HG02763 (cell line): Measurements from ENCODE around the gene IKBKE.

ENCODE experiments used
- ATAC-seq: cut with Tn5 transposase; IDR thresholded peaks from one replicate; pipeline ENCODE4 v1.9.1; 2021; ENCODE audit warnings: mild to moderate bottlenecking, moderate library complexity; ENCODE audit not compliant: unreplicated experiment

The IKBKE gene

DNA sequence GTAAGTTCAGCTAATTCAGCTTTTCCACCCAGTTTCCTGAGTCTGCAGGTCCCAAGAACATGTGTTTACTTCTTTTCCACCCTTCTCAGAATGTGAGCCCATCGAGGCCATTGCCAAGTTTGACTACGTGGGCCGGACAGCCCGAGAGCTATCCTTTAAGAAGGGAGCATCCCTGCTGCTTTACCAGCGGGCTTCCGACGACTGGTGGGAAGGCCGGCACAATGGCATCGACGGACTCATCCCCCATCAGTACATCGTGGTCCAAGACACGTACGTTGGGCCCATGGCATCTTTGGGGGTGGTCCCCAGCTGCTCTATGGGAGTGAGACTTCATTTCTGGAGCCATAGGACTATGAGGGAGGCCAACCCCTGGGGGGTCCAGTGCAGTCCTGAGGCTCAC, 17.2 kb upstream of the IKBKE start:
- no peak for ATAC-seq

DNA sequence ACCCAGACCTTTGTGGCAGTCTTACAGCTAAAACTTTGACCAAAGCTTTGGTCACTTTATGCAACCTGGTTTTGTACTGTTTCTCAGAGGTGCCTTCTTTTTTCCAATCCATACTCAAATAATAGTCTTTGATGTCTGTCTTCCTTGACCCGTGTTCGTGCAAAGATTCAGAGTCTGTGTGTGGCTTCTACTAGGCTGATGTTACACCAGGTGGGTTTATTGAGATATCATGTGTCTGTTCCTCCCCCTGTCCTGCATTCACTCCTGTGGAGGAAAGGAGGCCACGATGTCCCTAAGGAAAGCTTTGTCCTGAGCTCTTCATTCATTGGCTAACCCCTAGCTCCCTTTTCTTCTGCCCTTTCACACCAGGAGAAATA, 15.0 kb upstream of the IKBKE start:
- ATAC-seq = no peak

DNA sequence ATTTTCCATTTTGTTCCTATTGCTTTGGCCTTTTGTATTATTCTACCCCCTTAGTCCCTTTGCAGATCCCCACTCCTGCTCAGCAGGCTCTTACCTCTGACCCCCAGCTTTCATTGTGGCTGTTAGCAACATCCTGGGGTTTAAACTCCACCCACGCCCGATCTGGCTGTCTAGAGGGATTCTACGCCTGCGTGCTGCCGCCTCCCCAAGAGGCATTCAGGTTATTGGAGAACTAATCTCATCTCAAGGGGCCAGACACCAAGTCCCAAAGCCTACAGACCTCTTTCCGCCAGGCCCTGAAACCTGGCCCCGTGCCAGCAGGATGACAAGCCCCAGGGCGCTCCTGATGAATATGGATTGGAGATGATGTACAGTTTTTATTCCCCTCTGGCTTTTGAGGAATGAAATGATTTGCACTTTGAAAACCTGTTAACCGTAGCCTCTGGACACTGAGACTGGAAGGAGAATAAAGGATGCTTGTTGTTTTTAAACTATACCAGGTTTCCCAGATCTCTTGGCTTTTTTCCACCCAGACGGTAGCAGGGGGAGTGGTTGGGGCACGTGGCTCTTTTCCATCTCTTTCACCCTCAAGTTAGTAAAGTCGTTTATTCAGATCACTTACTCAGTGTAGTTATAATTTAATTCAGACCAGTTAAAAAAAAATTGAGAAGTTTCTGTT, 14.5 kb upstream of the IKBKE start:
- ATAC-seq = no peak

DNA sequence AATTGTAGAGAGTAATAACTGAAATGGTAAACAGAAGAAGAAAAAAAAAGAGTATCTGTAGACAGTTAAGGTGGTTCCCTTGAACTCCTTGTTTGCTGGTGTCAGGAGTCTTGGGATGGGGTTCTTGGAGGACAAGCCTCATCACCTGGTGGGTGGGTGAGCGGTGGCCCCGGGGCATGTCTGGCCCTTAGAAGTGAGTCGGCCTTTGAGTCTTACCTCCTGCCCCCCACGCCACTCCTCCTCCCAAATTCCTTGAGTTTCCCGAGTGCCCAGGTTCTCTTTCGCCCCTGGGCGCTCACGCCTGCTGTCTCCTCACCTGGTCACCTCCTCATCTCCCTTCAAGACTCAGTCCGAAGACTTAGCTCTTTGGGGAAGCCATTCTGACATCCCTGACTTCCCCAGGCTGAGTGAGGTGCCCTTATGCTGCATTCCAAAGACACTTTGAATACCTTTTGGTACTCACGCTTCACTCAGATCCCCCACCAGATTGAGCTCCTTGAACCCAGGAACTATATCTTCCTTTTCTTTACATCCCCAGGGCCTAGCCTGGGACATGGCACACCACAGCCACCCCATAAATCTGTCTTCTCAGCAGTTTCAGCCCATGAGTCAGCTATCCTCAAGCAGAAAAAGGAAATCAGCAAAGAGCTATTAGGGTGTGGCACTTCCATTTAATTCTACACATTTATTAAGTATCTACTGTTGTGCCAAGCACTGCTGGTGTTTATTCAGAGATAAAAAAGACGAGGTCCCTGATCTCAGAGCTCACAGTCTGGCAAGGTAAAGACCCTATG, 13.5 kb upstream of the IKBKE start:
- ATAC-seq = no peak

DNA sequence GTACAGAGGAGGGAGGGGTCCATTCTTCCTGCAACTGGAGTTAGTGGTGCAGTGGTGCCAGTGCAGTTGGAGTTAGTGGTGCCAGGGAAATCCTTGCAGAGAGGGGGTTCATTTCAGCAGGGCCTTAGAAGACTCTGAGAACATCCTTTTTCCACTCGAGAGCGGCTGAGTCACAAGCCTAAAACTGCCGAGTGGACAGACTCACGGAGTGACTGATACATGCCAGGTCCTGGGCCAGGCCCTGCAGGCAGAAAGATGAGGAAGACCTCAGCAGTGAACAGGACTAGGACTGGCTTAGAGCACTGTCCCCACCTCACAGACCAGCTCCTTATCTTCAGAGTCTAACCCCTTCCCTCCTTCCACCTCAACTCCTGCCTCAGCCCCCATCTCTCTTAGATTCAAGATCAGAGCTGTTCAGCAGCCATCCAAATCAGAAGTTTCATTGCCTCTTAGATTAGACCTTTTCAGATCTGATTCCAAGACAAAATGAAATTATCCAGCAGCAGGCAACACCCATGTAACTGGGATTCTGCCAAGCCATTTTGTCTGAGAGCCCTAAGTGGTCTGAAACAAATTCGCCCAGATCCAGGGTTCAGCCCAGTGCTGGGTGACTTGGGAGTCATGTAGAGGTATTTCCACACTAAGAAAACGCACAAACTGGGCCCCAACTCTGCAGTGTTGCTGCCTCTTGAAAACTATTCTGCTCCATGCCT, 12.7 kb upstream of the IKBKE start:
- no peak for ATAC-seq

DNA sequence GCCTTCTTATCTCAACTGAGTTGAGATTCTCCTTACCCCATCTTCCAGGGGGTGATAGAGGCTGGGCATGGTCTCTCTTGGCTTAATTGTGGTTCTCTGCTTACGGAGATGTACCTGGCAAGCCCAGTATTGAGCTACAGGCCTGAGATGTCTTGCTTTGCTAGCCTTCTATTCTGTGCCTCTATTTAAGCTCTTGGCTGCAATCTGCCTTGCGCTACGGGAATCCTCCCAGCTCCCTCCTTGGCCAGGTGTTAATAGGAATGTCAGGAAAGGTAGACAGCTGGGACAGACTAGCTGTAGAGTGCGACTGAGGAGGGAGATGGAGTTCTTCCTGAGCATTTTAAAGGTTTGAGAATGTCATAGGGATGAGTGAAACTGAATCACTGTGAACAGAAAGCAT, 10.6 kb upstream of the IKBKE start:
- ATAC-seq = no peak

DNA sequence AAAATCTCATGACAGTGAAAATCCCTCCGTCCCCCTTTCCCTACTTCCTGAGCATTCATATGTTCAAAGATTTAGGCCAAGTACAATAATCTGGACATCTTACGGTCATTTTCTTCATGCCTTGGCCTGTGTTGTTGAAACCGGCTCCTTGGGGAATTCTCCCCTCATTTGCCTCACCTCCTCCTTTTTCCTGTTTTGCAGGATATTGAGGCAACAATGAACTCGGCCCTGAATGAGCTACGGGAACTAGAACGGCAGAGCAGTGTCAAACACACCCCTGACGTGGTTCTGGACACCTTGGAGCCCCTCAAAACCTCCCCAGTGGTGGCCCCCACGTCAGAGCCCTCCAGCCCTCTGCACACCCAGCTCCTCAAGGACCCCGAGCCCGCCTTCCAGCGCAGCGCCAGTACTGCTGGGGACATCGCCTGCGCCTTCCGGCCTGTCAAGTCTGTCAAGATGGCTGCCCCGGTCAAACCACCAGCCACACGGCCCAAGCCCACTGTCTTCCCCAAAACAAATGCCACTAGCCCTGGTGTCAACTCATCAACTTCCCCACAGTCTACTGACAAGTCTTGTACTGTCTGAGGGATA, 9.3 kb upstream of the IKBKE start:
- ATAC-seq = no peak

DNA sequence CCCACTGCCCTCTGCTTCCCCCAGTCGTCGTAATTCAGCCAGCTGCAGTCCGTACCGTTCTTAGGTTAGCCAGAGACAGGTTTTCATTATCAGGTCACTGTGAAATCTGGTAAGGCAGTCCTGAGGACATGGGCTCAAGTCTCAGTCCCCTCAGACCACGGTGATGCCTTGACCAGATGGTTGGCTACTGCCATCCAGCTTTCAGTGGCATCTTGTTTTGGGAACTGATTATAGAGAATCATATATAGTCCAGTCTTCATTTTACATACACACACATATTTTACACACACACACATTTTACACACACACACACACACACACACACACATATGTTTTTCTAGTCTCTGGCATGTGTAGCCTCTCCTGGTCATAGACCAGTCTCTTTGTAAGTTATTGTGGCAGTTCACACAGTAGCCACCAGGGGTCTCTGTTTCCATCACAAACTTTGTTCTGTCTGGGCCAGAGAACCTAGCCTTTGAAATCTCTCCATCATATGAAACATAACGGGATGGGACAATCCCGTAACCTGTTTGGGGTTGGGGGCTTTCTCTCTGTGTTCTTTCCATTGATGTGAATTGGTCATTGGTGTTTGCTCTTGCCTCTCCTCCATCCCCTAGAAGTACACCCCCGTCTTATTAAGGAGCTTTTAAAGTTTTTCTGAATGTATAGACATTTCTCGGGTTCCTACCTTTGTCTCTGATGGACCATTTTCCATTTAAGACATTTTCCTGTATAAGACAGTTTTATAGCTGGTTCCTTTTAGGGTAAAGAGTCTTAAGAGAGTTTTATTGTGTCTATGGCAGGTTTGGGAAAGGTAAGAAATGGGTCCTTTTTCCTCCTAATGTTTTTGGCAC, 8.4 kb upstream of the IKBKE start:
- ATAC-seq = no peak

DNA sequence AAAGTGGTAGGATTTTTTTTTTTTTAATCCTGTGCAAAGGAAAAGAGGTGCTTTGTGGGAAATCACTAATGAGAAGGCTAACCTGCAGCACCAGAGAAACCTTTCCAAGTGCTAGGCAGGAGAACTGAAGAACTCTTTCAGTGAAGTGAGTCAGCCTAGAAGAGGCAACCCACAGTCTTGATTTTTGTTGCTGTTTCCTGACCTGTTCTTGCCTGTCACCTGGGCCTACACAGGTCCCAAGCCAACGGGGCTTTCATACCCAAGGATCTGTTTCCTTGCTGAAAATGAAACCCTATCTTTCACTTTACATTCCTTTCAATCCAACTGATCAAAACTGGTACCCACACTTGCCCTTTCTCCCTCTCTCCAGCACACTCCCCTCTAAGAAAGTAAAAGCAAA, 7.1 kb upstream of the IKBKE start:
- ATAC-seq = no peak

DNA sequence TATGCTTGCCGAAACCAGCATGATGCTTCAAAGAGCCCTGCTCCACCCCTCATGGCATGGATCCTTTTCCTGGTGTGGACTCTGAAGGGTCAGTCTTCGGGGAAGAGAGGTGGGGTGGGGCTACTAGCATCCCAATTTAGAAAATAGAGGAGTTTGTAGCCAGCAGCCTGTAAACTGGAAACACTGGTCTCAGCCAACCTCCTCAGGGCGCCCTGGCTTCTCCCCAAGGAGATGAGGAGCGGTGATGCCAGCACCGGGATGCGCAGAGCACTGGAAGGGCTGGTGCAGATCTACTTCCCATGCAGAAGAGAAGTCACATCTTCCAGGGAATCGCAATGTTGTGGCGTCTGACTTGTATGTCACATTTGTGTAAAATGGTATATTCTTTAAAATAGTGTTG, 6.4 kb upstream of the IKBKE start:
- no peak for ATAC-seq

DNA sequence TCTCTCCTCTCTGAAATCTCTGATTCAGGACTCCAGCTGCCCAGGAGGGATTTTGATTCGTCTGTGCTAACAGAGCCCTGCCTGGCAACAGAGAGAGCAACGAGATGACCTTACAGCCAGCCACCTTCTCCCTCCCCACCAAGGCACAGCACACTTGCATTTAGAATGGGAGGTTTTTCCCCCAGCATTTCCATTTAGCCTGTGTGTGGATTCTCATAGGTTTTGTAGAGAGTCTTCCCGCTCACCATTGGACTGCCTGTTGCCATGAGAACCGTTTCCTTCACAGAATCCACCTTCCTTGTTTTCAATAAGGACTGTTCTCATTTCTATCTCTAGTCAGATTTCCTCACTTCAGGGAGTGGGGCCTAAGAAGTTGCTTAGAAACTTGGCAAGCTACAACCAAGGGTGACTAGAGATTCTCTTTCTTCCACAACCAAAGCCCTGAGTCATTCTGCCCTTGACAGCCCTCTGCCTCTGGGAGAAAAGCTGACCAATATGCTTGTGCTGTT, 5.8 kb upstream of the IKBKE start:
- ATAC-seq = no peak

DNA sequence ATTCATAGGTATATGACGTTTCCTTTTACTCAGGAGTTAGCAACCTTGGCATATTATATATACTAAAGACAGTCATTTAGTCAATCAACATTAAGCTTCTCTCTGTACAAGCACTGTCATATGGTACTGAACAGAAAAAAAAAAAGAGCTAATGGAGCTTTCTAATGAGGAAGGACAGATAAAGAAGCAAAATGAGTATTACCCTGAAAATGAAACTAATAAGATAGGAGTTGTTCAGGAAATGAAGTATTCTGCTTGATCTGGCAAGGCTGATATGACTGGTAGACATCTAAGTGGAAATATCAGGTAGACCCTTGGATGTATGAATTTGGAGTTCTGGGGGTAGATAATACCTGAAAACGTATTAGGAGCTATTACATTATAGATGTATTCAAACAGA, 4.3 kb upstream of the IKBKE start:
- ATAC-seq = no peak

DNA sequence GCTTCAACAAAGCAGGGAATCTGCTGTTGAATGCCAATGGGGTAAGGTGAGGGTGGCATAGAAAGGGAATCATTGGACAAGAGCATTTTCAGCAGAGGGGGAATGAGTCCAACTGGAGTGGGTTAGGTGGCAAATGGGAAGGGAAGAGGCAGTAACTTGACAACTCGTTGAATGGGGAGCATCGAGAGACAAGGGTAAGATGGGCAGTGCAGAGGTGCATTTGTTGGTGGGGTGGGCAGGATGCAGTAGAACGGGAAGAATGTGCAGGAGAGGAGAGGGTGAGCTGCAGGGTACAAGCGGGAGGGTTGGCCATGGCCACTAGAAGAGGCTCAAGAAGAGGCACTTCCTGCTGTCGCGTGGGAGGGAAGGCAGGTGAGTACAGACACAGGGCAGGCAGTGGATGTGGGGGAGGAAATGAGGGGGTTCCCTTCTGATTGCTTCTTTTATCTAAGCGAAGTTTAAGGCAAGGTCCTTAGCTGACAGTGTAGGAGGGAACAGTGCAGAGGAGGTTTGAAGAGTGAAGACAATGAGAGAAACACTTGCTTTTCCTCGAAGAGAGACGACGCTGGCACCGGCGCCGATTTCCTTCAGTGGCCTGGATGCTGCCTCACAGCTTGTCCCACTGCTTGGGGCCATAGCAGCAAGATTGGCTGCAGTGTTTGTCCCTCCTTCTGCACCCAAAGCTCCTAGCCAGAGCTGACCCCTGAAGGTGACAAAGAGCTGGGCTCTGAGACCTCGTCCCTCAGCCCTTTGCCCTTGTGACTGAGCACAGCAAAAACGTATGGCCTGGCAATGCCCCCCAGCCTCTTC, 3.2 kb upstream of the IKBKE start:
- ATAC-seq = no peak

DNA sequence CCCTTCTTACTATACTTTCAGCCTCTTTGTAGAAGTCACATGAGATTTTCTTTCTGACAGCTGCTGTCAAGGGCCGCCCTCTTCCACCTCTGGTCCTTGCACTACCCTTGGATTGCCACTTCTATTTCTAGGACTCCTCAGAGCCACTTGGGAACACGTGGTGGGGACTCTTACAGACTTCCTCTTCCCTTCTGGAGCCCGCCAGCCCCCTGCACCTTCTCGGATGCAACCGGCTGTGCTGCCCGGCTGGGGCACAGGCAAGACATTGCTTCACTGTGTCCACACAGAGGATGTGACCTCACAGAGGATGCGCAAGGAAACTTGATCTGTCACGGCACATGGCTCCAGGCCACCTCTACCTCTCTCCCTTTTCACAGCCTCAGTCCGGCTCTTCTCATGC, 2.4 kb upstream of the IKBKE start:
- no peak for ATAC-seq

DNA sequence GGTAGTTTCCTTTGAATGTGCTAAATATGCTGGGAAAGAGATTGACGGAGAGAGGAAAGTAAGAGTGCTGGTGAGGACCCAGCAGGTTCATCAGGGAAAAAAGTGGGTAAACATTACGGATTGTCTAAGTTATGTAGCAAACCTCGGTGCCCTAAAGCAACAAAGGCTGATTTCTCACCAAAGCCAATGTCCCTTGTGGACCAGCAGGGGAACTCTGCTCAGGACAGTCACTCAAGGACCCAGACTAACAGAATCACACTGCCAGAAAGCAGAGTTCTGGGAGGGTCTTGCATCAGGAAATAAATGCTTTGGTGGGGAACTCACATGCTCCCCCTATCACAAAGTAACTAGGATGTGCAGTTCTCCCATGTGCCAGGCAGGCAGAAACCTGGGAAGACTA, 1.7 kb upstream of the IKBKE start:
- no peak for ATAC-seq

DNA sequence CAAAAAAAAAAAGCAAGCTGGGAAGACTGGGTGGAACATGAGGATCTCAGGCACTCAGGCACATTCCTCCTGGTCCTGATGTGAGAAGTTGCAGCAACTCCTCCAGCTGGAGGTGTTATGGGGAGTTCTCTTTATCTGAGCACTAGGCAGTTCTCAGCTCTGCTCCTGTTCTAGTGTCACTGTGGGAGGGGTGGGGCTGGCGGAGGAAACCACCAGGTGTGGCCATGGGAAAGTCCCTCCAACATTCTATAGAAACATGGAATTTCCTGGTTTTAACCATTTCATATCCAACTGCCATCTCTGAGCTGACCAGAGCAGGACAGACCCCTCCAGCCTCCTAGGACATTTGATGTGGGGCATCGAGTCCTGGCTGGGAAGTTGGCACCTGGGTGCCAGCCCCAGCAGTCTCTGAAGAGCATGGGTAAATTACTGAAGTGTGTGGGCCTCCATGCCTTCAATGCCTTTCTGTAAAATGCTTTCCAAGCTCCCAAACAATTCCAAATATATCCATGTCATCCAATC, 804 bp upstream of the IKBKE start:
- ATAC-seq = no peak

DNA sequence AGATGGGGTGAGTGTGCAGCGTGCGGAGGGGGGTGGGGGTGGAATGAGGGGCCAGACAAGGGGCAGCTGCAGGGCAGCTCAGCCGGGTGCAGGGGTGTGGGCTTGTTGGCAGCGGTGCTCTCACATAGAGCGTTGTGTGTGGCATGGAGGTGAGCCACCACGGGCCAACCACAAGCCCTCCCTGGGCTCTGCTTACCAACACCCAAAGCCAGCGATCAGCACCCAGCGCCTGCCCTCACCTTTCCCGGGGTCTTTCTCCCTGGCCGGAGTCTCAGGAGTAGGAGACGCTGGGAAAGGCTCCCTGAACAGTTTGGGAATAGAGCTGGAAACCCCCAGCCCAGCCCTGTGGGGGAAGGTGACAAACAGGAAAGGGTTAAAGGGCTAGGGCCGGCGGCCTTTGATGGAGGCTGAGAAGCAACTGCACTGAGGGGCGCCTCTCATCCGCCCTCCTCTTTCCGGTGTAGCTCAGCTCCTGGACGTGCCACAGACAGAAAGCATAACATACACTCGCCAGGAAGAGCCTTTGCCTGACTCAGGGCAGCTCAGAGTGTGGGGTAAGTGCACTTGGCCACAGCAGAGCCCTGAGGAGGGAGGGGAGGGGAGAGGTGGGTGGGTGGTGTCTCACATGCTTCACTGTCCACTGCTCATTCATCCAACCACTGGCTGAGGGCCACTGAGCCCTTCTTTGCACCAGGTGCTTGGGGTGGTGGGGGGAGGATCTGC, 577 bp downstream of the IKBKE start:
- ATAC-seq = peak; percentile 5

DNA sequence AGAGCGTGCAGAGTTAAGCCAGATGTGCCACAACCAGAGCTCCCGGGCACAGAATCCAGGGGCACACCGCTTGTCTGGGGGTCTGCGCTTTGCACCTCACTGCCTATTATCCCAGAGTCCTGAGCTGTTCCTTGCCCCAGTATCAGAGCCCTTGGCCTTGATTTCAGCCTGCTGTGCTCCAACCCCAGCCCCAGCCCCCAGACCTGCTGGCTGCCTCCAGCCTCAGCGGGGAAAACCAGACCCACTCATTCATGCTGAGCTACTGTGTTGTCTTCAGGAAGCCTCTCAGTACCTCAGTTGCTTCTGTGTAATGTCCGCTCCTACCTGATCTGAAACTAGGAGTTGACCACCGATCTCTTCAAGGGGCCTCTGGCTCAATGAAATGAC, 1.1 kb downstream of the IKBKE start:
- no peak for ATAC-seq

DNA sequence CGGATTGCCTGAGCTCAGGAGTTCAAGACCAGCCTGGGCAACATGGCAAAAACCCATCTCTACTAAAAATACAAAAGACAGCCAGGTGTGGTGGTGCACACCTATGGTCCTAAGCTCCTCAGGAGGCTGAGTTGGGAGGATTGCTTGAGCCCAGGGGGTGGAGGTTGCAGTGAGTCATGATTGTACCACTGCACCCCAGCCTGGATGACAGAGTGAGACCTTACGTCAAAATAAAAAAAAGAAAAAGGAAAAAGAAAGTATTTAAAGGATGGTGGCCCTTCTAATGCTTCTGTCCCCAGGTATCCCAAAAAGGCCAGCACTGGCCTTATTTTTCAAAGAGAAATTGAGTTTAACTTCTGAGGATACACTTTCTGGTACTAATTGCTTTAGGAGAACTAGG, 1.7 kb downstream of the IKBKE start:
- no peak for ATAC-seq
